SK-N-SH treated with all-trans-retinoic acid at 6 μM for 48 hours (cell line): ENCODE measurements around the gene PKNOX2.

Experiments
- ATAC-seq: fragments of 200-7000 bp; cut with Tn5 transposase; 3 replicates; pipeline ENCODE4 v1.9.1; 2020; ENCODE audit warnings: mild to moderate bottlenecking, moderate library complexity
- ARNTL ChIP-seq: fragments of 450-650 bp; formaldehyde crosslinking; IDR thresholded peaks from 2 replicates; pipeline ENCODE4 v1.5.0; 2020; ENCODE audit warnings: low read depth, mild to moderate bottlenecking, moderate library complexity, borderline replicate concordance
- BACH2 ChIP-seq: fragments of 250-450 bp; sonication (Bioruptor Pico); IDR thresholded peaks from 2 replicates; pipeline ENCODE4 v1.9.0; 2021; ENCODE audit warnings: mild to moderate bottlenecking, borderline replicate concordance
- CREB5 ChIP-seq: fragments of 250-450 bp; sonication (Bioruptor Pico); IDR thresholded peaks from 2 replicates; pipeline ENCODE4 v1.5.1; 2020; ENCODE audit warnings: low read depth, mild to moderate bottlenecking, moderate library complexity
- CSDC2 ChIP-seq: fragments of 250-450 bp; sonication (Bioruptor Pico); IDR thresholded peaks from 2 replicates; pipeline ENCODE4 v1.5.0; 2020; ENCODE audit warnings: mild to moderate bottlenecking, moderate library complexity
- CSRNP3 ChIP-seq: fragments of 250-450 bp; sonication (Bioruptor Pico); IDR thresholded peaks from 2 replicates; pipeline ENCODE4 v1.5.1; 2021; ENCODE audit warnings: mild to moderate bottlenecking, moderate library complexity
- GLIS3 ChIP-seq: fragments of 250-450 bp; sonication (Bioruptor Pico); IDR thresholded peaks from 2 replicates; pipeline ENCODE4 v1.5.0; 2020; ENCODE audit warnings: mild to moderate bottlenecking, moderate library complexity
- ISL1 ChIP-seq: fragments of 250-450 bp; sonication (Bioruptor Pico); IDR thresholded peaks from 2 replicates; pipeline ENCODE4 v2.1.2; 2022; ENCODE audit warnings: mild to moderate bottlenecking, moderate library complexity
- PATZ1 ChIP-seq: fragments of 250-450 bp; sonication (Bioruptor Pico); IDR thresholded peaks from 2 replicates; pipeline ENCODE4 v1.8.0; 2020; ENCODE audit warnings: mild to moderate bottlenecking, moderate library complexity, borderline replicate concordance
- RARB ChIP-seq: fragments of 250-450 bp; sonication (Bioruptor Pico); IDR thresholded peaks from 2 replicates; pipeline ENCODE4 v1.8.0; 2021; ENCODE audit warnings: mild to moderate bottlenecking, moderate library complexity
- SNAI2 ChIP-seq: fragments of 250-450 bp; sonication (Bioruptor Pico); IDR thresholded peaks from 2 replicates; pipeline ENCODE4 v1.5.0; 2020; ENCODE audit warnings: mild to moderate bottlenecking, moderate library complexity
- TCF4 ChIP-seq: fragments of 250-450 bp; sonication (Bioruptor Pico); IDR thresholded peaks from 2 replicates; pipeline ENCODE4 v1.8.0; 2021; ENCODE audit warnings: mild to moderate bottlenecking, moderate library complexity, borderline replicate concordance
- TSHZ2 ChIP-seq: fragments of 250-450 bp; sonication (Bioruptor Pico); IDR thresholded peaks from 2 replicates; pipeline ENCODE4 v1.5.0; 2020; ENCODE audit warnings: mild to moderate bottlenecking, moderate library complexity
- ZC3H10 ChIP-seq: fragments of 250-450 bp; sonication (Bioruptor Pico); IDR thresholded peaks from 2 replicates; pipeline ENCODE4 v1.5.1; 2021; ENCODE audit warnings: mild to moderate bottlenecking, moderate library complexity
- ZFP3 ChIP-seq: fragments of 250-450 bp; sonication (Bioruptor Pico); IDR thresholded peaks from 2 replicates; pipeline ENCODE4 v1.5.0; 2020; ENCODE audit warnings: mild to moderate bottlenecking, moderate library complexity
- ZFP30 ChIP-seq: fragments of 450-650 bp; formaldehyde crosslinking; IDR thresholded peaks from 2 replicates; pipeline ENCODE4 v1.5.0; 2022; ENCODE audit warnings: mild to moderate bottlenecking, moderate library complexity
- ZNF8 ChIP-seq: fragments of 450-650 bp; formaldehyde crosslinking; IDR thresholded peaks from 2 replicates; pipeline ENCODE4 v1.5.0; 2020; ENCODE audit warnings: mild to moderate bottlenecking, moderate library complexity

The PKNOX2 gene

GRCh38 chr11:125312812-125313211 is 148.3 kb downstream of the PKNOX2 start (continued):
- TF ChIP-seq ARNTL (CRISPR knock-in tag) (no peak), BACH2 (CRISPR knock-in tag) (no peak)
- TF ChIP-seq, all 23 proteins: peak for 0

GRCh38 chr11:125313271-125314219 is 149.0 kb downstream of the PKNOX2 start:
- no peak for TF ChIP-seq TSHZ2 (CRISPR knock-in tag)
- no peak for TF ChIP-seq PATZ1 (CRISPR knock-in tag)
- TF ChIP-seq TCF4 (CRISPR knock-in tag) = no peak
- TF ChIP-seq SNAI2 (CRISPR knock-in tag) = no peak
- TF ChIP-seq CSRNP3 = no peak
- no peak for TF ChIP-seq RARB (CRISPR knock-in tag)
- TF ChIP-seq CSDC2 = no peak
- no peak for TF ChIP-seq ZFP3 (CRISPR knock-in tag)
- TF ChIP-seq GLIS3 (CRISPR knock-in tag) = no peak
- TF ChIP-seq BACH2 (CRISPR knock-in tag) = no peak
- no peak for TF ChIP-seq ZFP30 (CRISPR knock-in tag)
- no peak for TF ChIP-seq ISL1 (CRISPR knock-in tag)
- no peak for TF ChIP-seq CREB5
- TF ChIP-seq ZC3H10 = no peak
- no peak for ATAC-seq

- TF ChIP-seq CSRNP3 = no peak
- no peak for TF ChIP-seq ZFP30 (CRISPR knock-in tag)
- TF ChIP-seq CREB5 = no peak
- TF ChIP-seq RARB (CRISPR knock-in tag) = no peak
- no peak for TF ChIP-seq ZNF8 (CRISPR knock-in tag)
- TF ChIP-seq BACH2 (CRISPR knock-in tag) = no peak
- TF ChIP-seq GLIS3 (CRISPR knock-in tag) = no peak
- TF ChIP-seq ISL1 (CRISPR knock-in tag) = no peak
- no peak for TF ChIP-seq CSDC2
- ATAC-seq = no peak
Measured at GRCh38 chr11:125314276-125315078, 149.9 kb downstream of the PKNOX2 start.
